ENCODE results near the gene FMOD.

DNA sequence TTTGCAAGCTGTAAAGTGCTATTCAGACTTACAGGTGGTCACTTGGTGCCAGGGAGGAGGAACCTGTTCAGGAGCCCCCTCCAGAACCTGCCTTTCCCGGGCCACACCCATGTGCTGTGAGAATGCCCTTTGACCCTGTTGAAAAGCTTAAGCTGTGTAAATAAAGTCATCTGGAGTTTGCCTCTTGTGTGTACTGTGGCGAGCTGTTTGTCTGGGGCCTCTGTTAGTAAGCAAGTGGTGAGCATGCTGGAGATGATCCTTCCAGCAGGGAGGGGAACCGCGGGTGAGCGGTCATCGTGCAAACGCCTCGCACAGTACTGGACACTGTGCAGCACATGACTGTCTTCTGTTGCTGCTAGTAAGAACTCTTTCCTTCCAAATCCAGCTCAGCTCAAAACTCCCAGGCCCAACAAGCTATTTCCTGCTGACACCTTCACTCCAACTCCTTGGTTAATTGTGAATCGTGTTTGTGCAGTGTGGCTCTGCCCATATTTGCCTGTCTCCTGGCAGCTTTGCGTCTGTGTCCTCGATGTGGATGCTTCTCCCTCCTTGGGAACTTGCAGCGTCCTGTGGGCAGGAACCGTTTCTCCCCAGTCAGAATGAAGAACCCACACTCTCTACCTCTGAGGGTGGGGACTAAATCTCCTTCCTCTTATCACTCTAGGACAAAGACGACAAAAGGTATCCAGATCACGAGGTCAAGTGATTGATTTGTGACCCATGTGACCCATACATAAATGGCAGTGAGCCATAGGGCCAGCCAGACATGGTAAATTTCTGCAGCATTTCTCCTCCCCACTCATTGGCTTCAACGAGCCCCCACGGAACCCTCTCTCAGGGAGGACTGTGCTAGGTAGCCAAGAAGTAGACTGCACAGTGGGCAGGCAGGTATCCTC, 59.5 kb downstream of the FMOD start:
- TF ChIP-seq, protein P1, sequence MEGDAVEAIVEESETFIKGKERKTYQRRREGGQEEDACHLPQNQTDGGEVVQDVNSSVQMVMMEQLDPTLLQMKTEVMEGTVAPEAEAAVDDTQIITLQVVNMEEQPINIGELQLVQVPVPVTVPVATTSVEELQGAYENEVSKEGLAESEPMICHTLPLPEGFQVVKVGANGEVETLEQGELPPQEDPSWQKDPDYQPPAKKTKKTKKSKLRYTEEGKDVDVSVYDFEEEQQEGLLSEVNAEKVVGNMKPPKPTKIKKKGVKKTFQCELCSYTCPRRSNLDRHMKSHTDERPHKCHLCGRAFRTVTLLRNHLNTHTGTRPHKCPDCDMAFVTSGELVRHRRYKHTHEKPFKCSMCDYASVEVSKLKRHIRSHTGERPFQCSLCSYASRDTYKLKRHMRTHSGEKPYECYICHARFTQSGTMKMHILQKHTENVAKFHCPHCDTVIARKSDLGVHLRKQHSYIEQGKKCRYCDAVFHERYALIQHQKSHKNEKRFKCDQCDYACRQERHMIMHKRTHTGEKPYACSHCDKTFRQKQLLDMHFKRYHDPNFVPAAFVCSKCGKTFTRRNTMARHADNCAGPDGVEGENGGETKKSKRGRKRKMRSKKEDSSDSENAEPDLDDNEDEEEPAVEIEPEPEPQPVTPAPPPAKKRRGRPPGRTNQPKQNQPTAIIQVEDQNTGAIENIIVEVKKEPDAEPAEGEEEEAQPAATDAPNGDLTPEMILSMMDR (conservative IDR thresholded peaks at IDR 0.05) = no peak
- TF ChIP-seq ZFX (IDR thresholded peaks at IDR 0.05) = no peak
